Measurements from ENCODE around the gene PCDHB13.
"Not testable (repeated sequence)": the region's sequence is repeated elsewhere in the genome, so short reads cannot be mapped to it uniquely, and the experiment has no call there.

The PCDHB13 gene
- 0 to 0.58 (median 0.17) reads per million in 3 donors for total RNA-seq

GRCh38 chr5:141213656-141214339 lies at the start of gene PCDHB13:
PCDHB13 (plus strand) TSS chr5:141213919; CDS start chr5:141214124, 205 bp downstream.
- H3K27me3 ChIP-seq (replicated peaks; ENCODE audit: control insufficient read depth, insufficient read depth, low read length, poor library complexity, severe bottlenecking); H3K27ac ChIP-seq (ENCODE audit: insufficient read depth, low read length, poor library complexity, severe bottlenecking); H3K4me3 ChIP-seq (ENCODE audit: insufficient read depth, low read depth, low read length, poor library complexity, severe bottlenecking); H3K4me1 ChIP-seq (ENCODE audit: control insufficient read depth, insufficient read depth, low read length, poor library complexity, severe bottlenecking); H3K36me3 ChIP-seq (ENCODE audit: control insufficient read depth, insufficient read depth, low read length); H3K9me3 ChIP-seq (ENCODE audit: control insufficient read depth, low read length): not testable (repeated sequence)
- DNase-seq: peak in 2 of 3 donors; percentile 7 to 19

DNA sequence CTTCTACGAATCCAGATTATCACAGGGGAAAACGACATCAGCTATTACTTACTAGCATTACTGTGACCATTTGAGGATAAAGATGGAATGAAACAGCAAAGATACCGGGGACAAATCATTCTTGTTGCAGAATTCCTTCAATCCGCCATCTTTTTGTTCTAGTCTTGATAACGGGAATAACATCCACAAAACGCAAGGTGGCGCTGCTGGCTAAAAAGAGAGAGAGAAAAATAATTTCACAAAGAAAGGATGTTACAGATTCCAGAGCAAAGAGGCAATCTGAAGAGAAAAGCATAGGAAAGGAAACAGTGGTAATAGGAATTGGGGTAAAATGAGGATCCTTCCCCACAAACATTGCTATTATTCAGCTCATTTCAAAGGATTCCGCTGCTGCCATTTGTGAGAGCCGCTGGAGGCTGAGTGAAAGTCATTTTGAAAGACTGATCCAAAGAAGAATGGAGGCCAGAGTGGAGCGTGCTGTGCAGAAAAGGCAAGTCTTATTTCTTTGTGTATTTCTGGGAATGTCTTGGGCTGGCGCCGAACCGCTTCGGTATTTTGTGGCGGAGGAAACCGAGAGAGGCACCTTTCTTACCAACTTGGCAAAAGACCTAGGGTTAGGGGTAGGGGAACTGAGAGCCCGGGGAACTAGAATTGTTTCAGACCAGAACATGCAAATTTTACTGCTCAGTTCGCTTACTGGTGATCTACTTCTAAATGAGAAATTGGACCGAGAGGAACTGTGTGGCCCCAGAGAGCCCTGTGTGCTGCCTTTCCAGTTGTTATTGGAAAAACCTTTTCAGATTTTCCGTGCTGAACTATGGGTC lies 41.1 kb upstream of the PCDHB13 start, which contains the start of gene PCDHB7:
PCDHB7 (plus strand) TSS at position 264 of the 824 bp plus-strand sequence; CDS start at position 456, 192 bp downstream.
- Histone ChIP-seq H3K27me3 (replicated peaks; ENCODE audit: control insufficient read depth, insufficient read depth, low read length, poor library complexity, severe bottlenecking) (peaks cover 9% of the 10 kb centered on the region), H3K9me3 (ENCODE audit: control insufficient read depth, low read length) (no peaks in the 10 kb centered on the region), H3K36me3 (ENCODE audit: control insufficient read depth, insufficient read depth, low read length) (no peaks in the 10 kb centered on the region), H3K4me3 (ENCODE audit: insufficient read depth, low read depth, low read length, poor library complexity, severe bottlenecking) (no peak within 1 kb of the TSS), H3K4me1 (ENCODE audit: control insufficient read depth, insufficient read depth, low read length, poor library complexity, severe bottlenecking) (no peaks in the 10 kb centered on the region), H3K27ac (ENCODE audit: insufficient read depth, low read length, poor library complexity, severe bottlenecking) (no peak within 1 kb of the TSS)
- peak in 1 of 3 donors; percentile 3 for DNase-seq

DNA sequence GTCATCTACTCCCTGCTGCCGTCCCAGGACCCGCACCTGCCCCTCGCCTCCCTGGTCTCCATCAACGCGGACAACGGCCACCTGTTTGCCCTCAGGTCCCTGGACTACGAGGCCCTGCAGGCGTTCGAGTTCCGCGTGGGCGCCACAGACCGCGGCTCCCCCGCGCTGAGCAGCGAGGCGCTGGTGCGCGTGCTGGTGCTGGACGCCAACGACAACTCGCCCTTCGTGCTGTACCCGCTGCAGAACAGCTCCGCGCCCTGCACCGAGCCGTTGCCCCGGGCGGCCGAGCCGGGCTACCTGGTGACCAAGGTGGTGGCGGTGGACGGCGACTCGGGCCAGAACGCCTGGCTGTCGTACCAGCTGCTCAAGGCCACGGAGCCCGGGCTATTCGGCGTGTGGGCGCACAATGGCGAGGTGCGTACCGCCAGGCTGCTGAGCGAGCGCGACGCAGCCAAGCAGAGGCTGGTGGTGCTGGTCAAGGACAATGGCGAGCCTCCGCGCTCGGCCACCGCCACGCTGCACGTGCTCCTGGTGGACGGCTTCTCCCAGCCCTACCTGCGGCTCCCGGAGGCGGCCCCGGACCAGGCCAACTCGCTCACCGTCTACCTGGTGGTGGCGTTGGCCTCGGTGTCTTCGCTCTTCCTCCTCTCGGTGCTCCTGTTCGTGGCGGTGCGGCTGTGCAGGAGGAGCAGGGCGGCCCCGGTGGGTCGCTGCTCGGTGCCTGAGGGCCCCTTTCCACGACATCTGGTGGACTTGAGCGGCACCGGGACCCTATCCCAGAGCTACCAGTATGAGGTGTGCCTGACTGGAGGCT lies 39.2 kb upstream of the PCDHB13 start:
- H3K27ac ChIP-seq (ENCODE audit: insufficient read depth, low read length, poor library complexity, severe bottlenecking); DNase-seq; H3K27me3 ChIP-seq (replicated peaks; ENCODE audit: control insufficient read depth, insufficient read depth, low read length, poor library complexity, severe bottlenecking); H3K4me1 ChIP-seq (ENCODE audit: control insufficient read depth, insufficient read depth, low read length, poor library complexity, severe bottlenecking); H3K36me3 ChIP-seq (ENCODE audit: control insufficient read depth, insufficient read depth, low read length); H3K4me3 ChIP-seq (ENCODE audit: insufficient read depth, low read depth, low read length, poor library complexity, severe bottlenecking); H3K9me3 ChIP-seq (ENCODE audit: control insufficient read depth, low read length): not testable (repeated sequence)

- Histone ChIP-seq H3K27me3 (replicated peaks; ENCODE audit: control insufficient read depth, insufficient read depth, low read length, poor library complexity, severe bottlenecking) (peaks cover 12% of the 10 kb centered on the region), H3K4me3 (ENCODE audit: insufficient read depth, low read depth, low read length, poor library complexity, severe bottlenecking) (no peak overlapping the region), H3K4me1 (ENCODE audit: control insufficient read depth, insufficient read depth, low read length, poor library complexity, severe bottlenecking) (no peaks in the 10 kb centered on the region), H3K36me3 (ENCODE audit: control insufficient read depth, insufficient read depth, low read length) (no peaks in the 10 kb centered on the region), H3K27ac (ENCODE audit: insufficient read depth, low read length, poor library complexity, severe bottlenecking) (no peak overlapping the region), H3K9me3 (ENCODE audit: control insufficient read depth, low read length) (no peaks in the 10 kb centered on the region)
- DNase-seq: no peak
Measured at GRCh38 chr5:141175933-141176332, 37.8 kb upstream of the PCDHB13 start.

GRCh38 chr5:141177577-141178191 lies 36.0 kb upstream of the PCDHB13 start, which contains the start of gene PCDHB8:
PCDHB8 (plus strand) TSS chr5:141177790; CDS start chr5:141178035, 245 bp downstream.
- H3K27me3 ChIP-seq (replicated peaks; ENCODE audit: control insufficient read depth, insufficient read depth, low read length, poor library complexity, severe bottlenecking): peaks cover 14% of the 10 kb centered on the region
- DNase-seq; H3K9me3 ChIP-seq (ENCODE audit: control insufficient read depth, low read length); H3K36me3 ChIP-seq (ENCODE audit: control insufficient read depth, insufficient read depth, low read length); H3K27ac ChIP-seq (ENCODE audit: insufficient read depth, low read length, poor library complexity, severe bottlenecking); H3K4me1 ChIP-seq (ENCODE audit: control insufficient read depth, insufficient read depth, low read length, poor library complexity, severe bottlenecking); H3K4me3 ChIP-seq (ENCODE audit: insufficient read depth, low read depth, low read length, poor library complexity, severe bottlenecking): not testable (repeated sequence)

DNA sequence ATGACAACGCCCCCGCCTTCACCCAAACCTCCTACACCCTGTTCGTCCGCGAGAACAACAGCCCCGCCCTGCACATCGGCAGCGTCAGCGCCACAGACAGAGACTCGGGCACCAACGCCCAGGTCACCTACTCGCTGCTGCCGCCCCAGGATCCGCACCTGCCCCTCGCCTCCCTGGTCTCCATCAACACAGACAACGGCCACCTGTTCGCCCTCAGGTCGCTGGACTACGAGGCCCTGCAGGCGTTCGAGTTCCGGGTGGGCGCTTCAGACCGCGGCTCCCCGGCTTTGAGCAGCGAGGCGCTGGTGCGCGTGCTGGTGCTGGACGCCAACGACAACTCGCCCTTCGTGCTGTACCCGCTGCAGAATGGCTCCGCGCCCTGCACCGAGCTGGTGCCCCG lies 34.3 kb upstream of the PCDHB13 start:
- not testable (repeated sequence) for H3K9me3 ChIP-seq (ENCODE audit: control insufficient read depth, low read length); H3K4me1 ChIP-seq (ENCODE audit: control insufficient read depth, insufficient read depth, low read length, poor library complexity, severe bottlenecking); H3K4me3 ChIP-seq (ENCODE audit: insufficient read depth, low read depth, low read length, poor library complexity, severe bottlenecking); H3K36me3 ChIP-seq (ENCODE audit: control insufficient read depth, insufficient read depth, low read length); DNase-seq; H3K27ac ChIP-seq (ENCODE audit: insufficient read depth, low read length, poor library complexity, severe bottlenecking)
- peaks cover 14% of the 10 kb centered on the region for H3K27me3 ChIP-seq (replicated peaks; ENCODE audit: control insufficient read depth, insufficient read depth, low read length, poor library complexity, severe bottlenecking)

- not testable (repeated sequence) for H3K9me3 ChIP-seq (ENCODE audit: control insufficient read depth, low read length); H3K4me3 ChIP-seq (ENCODE audit: insufficient read depth, low read depth, low read length, poor library complexity, severe bottlenecking); H3K4me1 ChIP-seq (ENCODE audit: control insufficient read depth, insufficient read depth, low read length, poor library complexity, severe bottlenecking); H3K36me3 ChIP-seq (ENCODE audit: control insufficient read depth, insufficient read depth, low read length); DNase-seq; H3K27ac ChIP-seq (ENCODE audit: insufficient read depth, low read length, poor library complexity, severe bottlenecking)
- peaks cover 14% of the 10 kb centered on the region for H3K27me3 ChIP-seq (replicated peaks; ENCODE audit: control insufficient read depth, insufficient read depth, low read length, poor library complexity, severe bottlenecking)
Measured at GRCh38 chr5:141179876-141180275, 33.8 kb upstream of the PCDHB13 start.

GRCh38 chr5:141180313-141180712 lies 33.4 kb upstream of the PCDHB13 start:
- H3K27me3 ChIP-seq (replicated peaks; ENCODE audit: control insufficient read depth, insufficient read depth, low read length, poor library complexity, severe bottlenecking): peaks cover 14% of the 10 kb centered on the region
- H3K27ac ChIP-seq (ENCODE audit: insufficient read depth, low read length, poor library complexity, severe bottlenecking): no peak overlapping the region
- H3K9me3 ChIP-seq (ENCODE audit: control insufficient read depth, low read length): no peaks in the 10 kb centered on the region
- H3K4me3 ChIP-seq (ENCODE audit: insufficient read depth, low read depth, low read length, poor library complexity, severe bottlenecking): no peak overlapping the region
- no peaks in the 10 kb centered on the region for H3K36me3 ChIP-seq (ENCODE audit: control insufficient read depth, insufficient read depth, low read length)
- no peak for DNase-seq
- H3K4me1 ChIP-seq (ENCODE audit: control insufficient read depth, insufficient read depth, low read length, poor library complexity, severe bottlenecking): no peaks in the 10 kb centered on the region

GRCh38 chr5:141182248-141182647 lies 31.5 kb upstream of the PCDHB13 start, which contains the start of gene PCDHB16:
PCDHB16 (plus strand) TSS chr5:141182387; CDS start chr5:141182560, 173 bp downstream.
- Histone ChIP-seq H3K27me3 (replicated peaks; ENCODE audit: control insufficient read depth, insufficient read depth, low read length, poor library complexity, severe bottlenecking) (peaks cover 5% of the 10 kb centered on the region), H3K4me3 (ENCODE audit: insufficient read depth, low read depth, low read length, poor library complexity, severe bottlenecking) (no peak within 1 kb of the TSS), H3K36me3 (ENCODE audit: control insufficient read depth, insufficient read depth, low read length) (no peaks in the 10 kb centered on the region), H3K4me1 (ENCODE audit: control insufficient read depth, insufficient read depth, low read length, poor library complexity, severe bottlenecking) (no peaks in the 10 kb centered on the region), H3K27ac (ENCODE audit: insufficient read depth, low read length, poor library complexity, severe bottlenecking) (no peak within 1 kb of the TSS), H3K9me3 (ENCODE audit: control insufficient read depth, low read length) (no peaks in the 10 kb centered on the region)
- DNase-seq: no peak

Measured in effector memory CD4-positive, alpha-beta T cell (primary cell).